Measurements from ENCODE around the gene DEDD2. TPM values are rescaled to one million over a fixed set of nuclear protein-coding genes. Genes with fewer than 3 reads are reported as not detected.

DEDD2 gene
- total and polyA plus RNA-seq, 11 donors = 11.1 to 24.1 (median 17.2) TPM

- H3K27me3 ChIP-seq = no peaks in the 10 kb centered on the region
These were observed 15.8 kb downstream of the DEDD2 start for GRCh38 chr19:42201489-42202289.

DNA sequence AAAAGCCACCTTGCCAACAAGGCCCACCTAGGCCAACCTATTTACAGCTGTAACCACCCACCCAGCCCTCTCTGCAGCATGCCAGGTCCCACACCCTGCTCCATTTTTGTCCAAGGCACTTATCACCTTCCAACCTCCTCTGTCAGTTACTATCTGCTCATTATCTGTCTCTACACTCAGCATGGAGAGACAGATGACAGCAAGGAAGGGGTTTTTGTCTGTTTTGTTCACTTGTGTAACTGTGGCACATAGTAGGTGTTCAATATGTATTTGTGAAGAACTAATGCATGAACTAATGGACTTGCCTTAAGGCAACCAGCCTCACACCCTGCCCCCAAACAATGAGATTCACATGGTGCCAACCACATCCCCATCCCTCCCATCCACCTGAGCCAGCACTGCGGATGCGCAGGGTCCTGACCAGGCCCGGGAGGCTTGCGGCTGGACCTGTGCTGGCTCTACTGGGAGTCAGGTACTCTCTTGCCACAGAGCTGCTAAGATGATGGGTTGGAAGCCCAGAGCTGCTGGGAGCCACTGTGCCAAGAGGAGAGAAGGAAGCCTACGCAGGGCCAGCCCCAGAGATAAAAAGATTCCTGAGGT is 17.3 kb downstream of the DEDD2 start:
- peak overlapping the region in 4 of 12 donors; percentile 10 to 97 (median 27) for H3K27ac ChIP-seq
- TF ChIP-seq CTCF (IDR thresholded peaks at IDR 0.05) (no peak), POLR2A (IDR thresholded peaks at IDR 0.05) (no peak)
- peak overlapping the region in 1 of 12 donors; percentile 46 for H3K4me3 ChIP-seq
- WGBS, 4 donors = 83 to 96% (median 90%) methylated on average over 4 to 5 of the region's 5 CpGs
- H3K4me1 ChIP-seq = peaks cover 0 to 70% (median 12%) of the 10 kb centered on the region in 12 donors
- no peaks in the 10 kb centered on the region for H3K9me3 ChIP-seq
- intact Hi-C loops (cut with DNase I) = no loop called here
- no peak for ATAC-seq
- no peak for DNase-seq
- peaks cover 0 to 73% (median 52%) of the 10 kb centered on the region in 9 donors for H3K36me3 ChIP-seq
- no peaks in the 10 kb centered on the region for H3K27me3 ChIP-seq

More at GRCh38 chr19:42201489-42202289, 15.8 kb downstream of the DEDD2 start:
- H3K4me1 ChIP-seq = peaks cover 0 to 71% (median 12%) of the 10 kb centered on the region in 12 donors
- H3K4me3 ChIP-seq = peak overlapping the region in 1 of 12 donors; percentile 44
- 73 to 90% (median 77%) methylated on average over 6 of the region's 6 CpGs for WGBS, 4 donors
- intact Hi-C loops (cut with DNase I) = no loop called here
- peak; percentile 41 to 75 (median 60) for ATAC-seq
- TF ChIP-seq CTCF (IDR thresholded peaks at IDR 0.05) = no peak
- no peak for TF ChIP-seq POLR2A (IDR thresholded peaks at IDR 0.05)
- H3K27ac ChIP-seq = peak overlapping the region in 6 of 12 donors; percentile 30 to 97 (median 52)
- H3K9me3 ChIP-seq = no peaks in the 10 kb centered on the region
- DNase-seq = peak in 4 of 5 donors; percentile 42 to 80 (median 51)
- peaks cover 0 to 88% (median 66%) of the 10 kb centered on the region in 9 donors for H3K36me3 ChIP-seq

DNA sequence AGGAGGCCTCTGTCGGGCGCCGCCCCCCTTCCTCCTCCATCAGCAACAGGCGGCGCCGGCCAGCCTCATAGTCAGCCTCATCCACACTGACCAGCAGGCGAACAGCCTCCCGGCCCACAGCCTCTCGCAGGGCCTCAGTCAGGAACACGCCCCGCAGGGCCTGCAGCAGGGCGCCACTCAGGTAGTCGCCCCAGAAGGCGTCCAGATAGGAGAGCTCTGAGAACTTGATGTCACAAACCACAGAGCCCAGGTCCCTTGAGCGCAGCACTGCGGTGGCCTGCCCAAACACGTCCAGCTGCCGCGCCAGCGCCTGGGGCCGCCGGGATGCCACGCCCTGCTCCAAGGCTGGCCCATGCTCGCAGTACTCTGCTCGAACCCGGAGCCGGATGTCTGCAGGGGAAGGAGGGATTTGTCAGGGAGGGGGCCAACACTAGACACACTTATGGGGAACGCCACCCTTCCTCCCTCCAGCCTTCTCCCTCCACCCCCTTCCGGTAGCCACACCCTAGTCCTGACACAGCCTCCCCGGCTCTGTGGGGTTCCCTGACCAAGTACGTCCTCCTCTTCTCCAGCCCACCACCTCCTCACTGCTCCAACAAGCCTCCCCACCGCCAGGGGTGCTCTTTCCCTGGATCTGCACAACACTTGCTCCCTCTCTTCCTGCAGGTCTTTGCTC is 17.9 kb downstream of the DEDD2 start:
- peak overlapping the region in 2 of 12 donors; percentile 7 to 46 for H3K4me3 ChIP-seq
- peak overlapping the region in 4 of 12 donors; percentile 16 to 97 (median 32) for H3K27ac ChIP-seq
- intact Hi-C loops (cut with DNase I) = no loop called here
- H3K4me1 ChIP-seq = peaks cover 0 to 70% (median 12%) of the 10 kb centered on the region in 12 donors
- WGBS, 4 donors = 68 to 82% (median 79%) methylated on average over 12 to 32 of the region's 32 CpGs
- H3K36me3 ChIP-seq = peaks cover 0 to 67% (median 47%) of the 10 kb centered on the region in 9 donors
- H3K9me3 ChIP-seq = no peaks in the 10 kb centered on the region
- ATAC-seq (peak in 3 of 4 donors; percentile 49 to 73 (median 52)), DNase-seq (peak in 4 of 5 donors; percentile 46 to 79 (median 61))
- TF ChIP-seq POLR2A (IDR thresholded peaks at IDR 0.05) = no peak
- peak in 1 of 12 donors; percentile 21 for TF ChIP-seq CTCF (IDR thresholded peaks at IDR 0.05)
- H3K27me3 ChIP-seq = no peaks in the 10 kb centered on the region
